ENCODE measurements around the gene CTSW.

DNA sequence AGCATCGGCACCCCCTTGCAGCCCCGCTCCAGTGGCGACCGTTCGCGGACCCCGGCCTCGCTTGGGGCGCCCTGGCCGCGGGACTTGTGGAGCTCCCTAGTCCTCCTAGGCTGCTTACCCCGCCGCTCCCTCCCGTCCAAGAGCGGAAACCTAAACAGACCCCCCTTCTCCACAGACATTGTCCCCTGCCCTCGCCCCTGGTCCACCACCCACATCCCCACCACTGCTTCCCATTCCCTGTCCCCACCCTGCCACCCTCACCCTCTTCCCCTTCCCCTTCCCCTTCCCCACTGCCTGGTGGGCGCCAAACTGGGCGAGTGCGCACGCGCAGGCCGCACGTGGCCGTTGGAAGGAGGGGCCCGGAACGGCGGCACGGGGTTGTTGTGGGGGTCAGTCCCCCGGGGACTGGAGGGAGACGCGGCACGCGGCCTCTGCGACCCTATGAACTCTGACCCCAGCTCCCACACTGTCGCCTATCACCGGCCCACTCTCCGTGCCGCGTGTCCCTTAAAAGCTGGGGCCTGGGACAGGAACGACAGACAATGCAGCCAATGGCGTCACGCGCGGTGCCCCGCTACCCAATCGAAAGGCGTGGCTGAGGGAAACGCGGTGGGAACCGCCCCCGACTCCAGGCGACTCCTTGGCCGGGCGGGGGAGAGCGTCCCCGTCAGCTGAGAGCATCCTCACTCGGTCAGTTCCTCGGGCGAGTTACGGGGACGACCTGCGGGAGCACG, 46.2 kb upstream of the CTSW start, which contains the start of gene SNX32:
- TF ChIP-seq, protein P1, sequence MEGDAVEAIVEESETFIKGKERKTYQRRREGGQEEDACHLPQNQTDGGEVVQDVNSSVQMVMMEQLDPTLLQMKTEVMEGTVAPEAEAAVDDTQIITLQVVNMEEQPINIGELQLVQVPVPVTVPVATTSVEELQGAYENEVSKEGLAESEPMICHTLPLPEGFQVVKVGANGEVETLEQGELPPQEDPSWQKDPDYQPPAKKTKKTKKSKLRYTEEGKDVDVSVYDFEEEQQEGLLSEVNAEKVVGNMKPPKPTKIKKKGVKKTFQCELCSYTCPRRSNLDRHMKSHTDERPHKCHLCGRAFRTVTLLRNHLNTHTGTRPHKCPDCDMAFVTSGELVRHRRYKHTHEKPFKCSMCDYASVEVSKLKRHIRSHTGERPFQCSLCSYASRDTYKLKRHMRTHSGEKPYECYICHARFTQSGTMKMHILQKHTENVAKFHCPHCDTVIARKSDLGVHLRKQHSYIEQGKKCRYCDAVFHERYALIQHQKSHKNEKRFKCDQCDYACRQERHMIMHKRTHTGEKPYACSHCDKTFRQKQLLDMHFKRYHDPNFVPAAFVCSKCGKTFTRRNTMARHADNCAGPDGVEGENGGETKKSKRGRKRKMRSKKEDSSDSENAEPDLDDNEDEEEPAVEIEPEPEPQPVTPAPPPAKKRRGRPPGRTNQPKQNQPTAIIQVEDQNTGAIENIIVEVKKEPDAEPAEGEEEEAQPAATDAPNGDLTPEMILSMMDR (IDR thresholded peaks at IDR 0.05 in 8 of 11, conservative IDR thresholded peaks at IDR 0.05 in 3 of 11) = peak in 3 of 11 experiments; percentile 8 to 17 (median 9)
- TF ChIP-seq POLR2A (IDR thresholded peaks at IDR 0.05) = no peak

All from spleen (tissue), 7 donors.